HepG2 (cell line): Measurements from ENCODE around the gene SCN4B. TPM values are rescaled to one million over a fixed set of nuclear protein-coding genes. Genes with fewer than 3 reads are reported as not detected.

Source experiments
- ARID2 ChIP-seq: sonication (generic); formaldehyde crosslinking; IDR thresholded peaks from 2 replicates; pipeline ENCODE4 v1.8.1; 2022; ENCODE audit warnings: mild to moderate bottlenecking, missing genetic modification reagents, borderline replicate concordance
- ATF1 ChIP-seq: IDR thresholded peaks from 2 replicates; pipeline ENCODE4 v1.6.1; 2016; ENCODE audit warnings: mild to moderate bottlenecking, control low read depth
- GZF1 ChIP-seq: sonication (generic); formaldehyde crosslinking; IDR thresholded peaks from 2 replicates; pipeline ENCODE4 v1.5.1; 2020; ENCODE audit warnings: mild to moderate bottlenecking, missing genetic modification reagents
- HOXA3 ChIP-seq: sonication (generic); formaldehyde crosslinking; IDR thresholded peaks from 2 replicates; pipeline ENCODE4 v1.5.0; 2020; ENCODE audit warnings: missing genetic modification reagents
- KLF6 ChIP-seq: IDR thresholded peaks from 2 replicates; pipeline ENCODE4 v1.8.0; 2016; ENCODE audit warnings: missing biosample characterization, missing genetic modification reagents
- MTF2 ChIP-seq: sonication (generic); formaldehyde crosslinking; IDR thresholded peaks from 2 replicates; pipeline ENCODE4 v1.5.0; 2020; ENCODE audit warnings: missing genetic modification reagents, borderline replicate concordance
- NFIB ChIP-seq: sonication (generic); formaldehyde crosslinking; IDR thresholded peaks from 2 replicates; pipeline ENCODE4 v1.9.0; 2021; ENCODE audit warnings: missing genetic modification reagents, mild to moderate bottlenecking, borderline replicate concordance
- PTBP1 ChIP-seq: fragments of 200-400 bp; formaldehyde crosslinking; IDR thresholded peaks from 2 replicates; pipeline ENCODE4 v1.6.1; 2018; ENCODE audit warnings: low read length, low read depth; ENCODE audit not compliant: poor library complexity, severe bottlenecking
- STAT6 ChIP-seq: sonication (generic); formaldehyde crosslinking; IDR thresholded peaks from 2 replicates; pipeline ENCODE4 v1.4.0; 2020; ENCODE audit warnings: missing genetic modification reagents, mild to moderate bottlenecking, borderline replicate concordance
- YY1 ChIP-seq: IDR thresholded peaks from 2 replicates; pipeline ENCODE4 v1.6.1; 2011; ENCODE audit warnings: low read length, low read depth, moderate library complexity, mild to moderate bottlenecking; ENCODE audit not compliant: insufficient read depth, insufficient replicate concordance
- ZBTB26 ChIP-seq: IDR thresholded peaks from 2 replicates; pipeline ENCODE4 v1.6.1; 2016; ENCODE audit warnings: missing compliant biosample characterization, missing genetic modification reagents, borderline replicate concordance
- ZNF263 ChIP-seq: sonication (generic); formaldehyde crosslinking; IDR thresholded peaks from 2 replicates; pipeline ENCODE4 v1.4.0; 2020; ENCODE audit warnings: missing genetic modification reagents
- ZNF318 ChIP-seq: sonication (generic); formaldehyde crosslinking; IDR thresholded peaks from 2 replicates; pipeline ENCODE4 v1.4.0; 2020; ENCODE audit warnings: mild to moderate bottlenecking, missing genetic modification reagents
- ZNF549 ChIP-seq: sonication (generic); formaldehyde crosslinking; IDR thresholded peaks from 2 replicates; pipeline ENCODE4 v1.5.0; 2020; ENCODE audit warnings: missing genetic modification reagents
- ZNF558 ChIP-seq: sonication (generic); formaldehyde crosslinking; IDR thresholded peaks from 2 replicates; pipeline ENCODE4 v1.9.0; 2022; ENCODE audit warnings: mild to moderate bottlenecking, missing genetic modification reagents, borderline replicate concordance
- ZNF569 ChIP-seq: sonication (generic); formaldehyde crosslinking; IDR thresholded peaks from 2 replicates; pipeline ENCODE4 v1.5.0; 2020; ENCODE audit warnings: mild to moderate bottlenecking, missing genetic modification reagents, moderate library complexity, borderline replicate concordance
- ZNF737 ChIP-seq: sonication (generic); formaldehyde crosslinking; IDR thresholded peaks from 2 replicates; pipeline ENCODE4 v1.5.0; 2020; ENCODE audit warnings: missing genetic modification reagents, mild to moderate bottlenecking, borderline replicate concordance
- polyA plus RNA-seq, 8 experiments: library from polyadenylated mRNA; depleted of rRNA in 3 of 8; stranded (reverse) in 7 of 8; unstranded in 1 of 8; fragments of >200 nt; fragmentation: Illumina TruSeq in 4 of 8; extraction: Trizol in 4 of 8; gene quantifications; 2 replicates each; pipeline versions ENCODE4 v1.2.1 to v1.2.3, GENCODE V29; 2011 to 2016; ENCODE audit warnings: low read depth in 4 of 8, missing spikeins in 1 of 8, mixed read lengths in 1 of 8; ENCODE audit not compliant: insufficient read depth in 1 of 8
- total RNA-seq, 5 experiments: library from RNA; depleted of rRNA; stranded (reverse); fragments of >200 nt; fragmentation: Illumina TruSeq; extraction: Trizol; gene quantifications; 2 replicates each; pipeline ENCODE4 v1.2.3, GENCODE V29; 2016; ENCODE audit warnings: low read depth in 1 of 5

SCN4B gene
- total and polyA plus RNA-seq, 2 of the 13 experiments (the other 11 are each of a cell fraction or from before 2014, with no cell fraction given), result 0.04 to 0.29 TPM

- no peak for TF ChIP-seq MTF2 (CRISPR knock-in tag)
- peak; percentile 39 for TF ChIP-seq HOXA3 (CRISPR knock-in tag)
- no peak for TF ChIP-seq PTBP1
- no peak for TF ChIP-seq ARID2 (CRISPR knock-in tag)
- no peak for TF ChIP-seq ZNF263
- TF ChIP-seq STAT6 (CRISPR knock-in tag), result no peak
- no peak for TF ChIP-seq YY1
- TF ChIP-seq ATF1 (CRISPR knock-in tag), result no peak
- TF ChIP-seq ZBTB26 (CRISPR knock-in tag), result no peak
- TF ChIP-seq ZNF318 (CRISPR knock-in tag), result no peak
- no peak for TF ChIP-seq KLF6
- TF ChIP-seq ZNF558 (CRISPR knock-in tag), result no peak
- TF ChIP-seq ZNF569, result no peak
- no peak for TF ChIP-seq GZF1 (CRISPR knock-in tag)
- no peak for TF ChIP-seq ZNF737 (CRISPR knock-in tag)
- TF ChIP-seq ZNF549 (CRISPR knock-in tag), result no peak
- TF ChIP-seq NFIB, result no peak
These were observed 59.6 kb downstream of the SCN4B start (continued) for GRCh38 chr11:118092907-118093571.
